GM23338 (cell line): ENCODE results near the gene ACKR1. TPM values are rescaled to one million over a fixed set of nuclear protein-coding genes. Genes with fewer than 3 reads are reported as not detected.

Experiments
- ATAC-seq: fragments of 200-7000 bp; cut with Tn5 transposase; 3 replicates; pipeline ENCODE4 v1.9.1; 2020
- DNase-seq: peaks from one replicate; pipeline ENCODE4 v3.0.0-alpha.2; 2015; ENCODE audit warnings: low spot score
- H2AFZ ChIP-seq: fragments of 200-600 bp; sonication (generic); 2 replicates; pipeline ENCODE4 v1.8.0; 2016; ENCODE audit warnings: antibody characterized with exemption, mild to moderate bottlenecking, moderate library complexity
- H3F3A ChIP-seq: fragments of 200-600 bp; sonication (generic); replicated peaks from 2 replicates; pipeline ENCODE4 v1.8.0; 2017; ENCODE audit warnings: antibody characterized with exemption, mixed run types, low read depth
- H3K27ac ChIP-seq: fragments of 200-600 bp; sonication (generic); 2 replicates; pipeline ENCODE4 v1.6.1; 2016; ENCODE audit warnings: low read depth
- H3K27me3 ChIP-seq: fragments of 200-600 bp; sonication (generic); 2 replicates; pipeline ENCODE4 v1.8.0; 2016; ENCODE audit warnings: mild to moderate bottlenecking, mixed run types, moderate library complexity; ENCODE audit not compliant: insufficient read depth
- H3K36me3 ChIP-seq: fragments of 200-600 bp; sonication (generic); 2 replicates; pipeline ENCODE4 v1.8.0; 2016; ENCODE audit warnings: mild to moderate bottlenecking; ENCODE audit not compliant: insufficient read depth
- H3K4me1 ChIP-seq: fragments of 200-600 bp; sonication (generic); 2 replicates; pipeline ENCODE4 v1.8.0; 2016; ENCODE audit warnings: mild to moderate bottlenecking, moderate library complexity; ENCODE audit not compliant: insufficient read depth
- H3K4me2 ChIP-seq: fragments of 200-600 bp; sonication (generic); 2 replicates; pipeline ENCODE4 v1.7.1; 2017; ENCODE audit warnings: mixed run types
- H3K4me3 ChIP-seq: fragments of 200-600 bp; sonication (generic); 2 replicates; pipeline ENCODE4 v1.6.1; 2016; ENCODE audit warnings: mixed run types
- H3K79me2 ChIP-seq: fragments of 200-600 bp; sonication (generic); replicated peaks from 2 replicates; pipeline ENCODE4 v1.8.0; 2017; ENCODE audit warnings: mild to moderate bottlenecking; ENCODE audit not compliant: insufficient read depth
- H3K9me2 ChIP-seq: fragments of 200-600 bp; sonication (generic); 2 replicates; pipeline ENCODE4 v1.8.0; 2017; ENCODE audit not compliant: insufficient read depth
- H4K20me1 ChIP-seq: fragments of 200-600 bp; sonication (generic); replicated peaks from 2 replicates; pipeline ENCODE4 v1.8.0; 2017; ENCODE audit warnings: mild to moderate bottlenecking; ENCODE audit not compliant: insufficient read depth
- H3K27ac Mint-ChIP-seq: 2 replicates; pipeline ENCODE4 v1.8.0; 2020; ENCODE audit warnings: inconsistent platforms, mild to moderate bottlenecking, moderate library complexity, mixed read lengths
- H3K27me3 Mint-ChIP-seq: 3 replicates; pipeline ENCODE4 v1.8.0; 2022; ENCODE audit warnings: low read depth, mild to moderate bottlenecking, moderate library complexity, mixed read lengths, inconsistent platforms; ENCODE audit not compliant: insufficient read depth, poor library complexity
- H3K36me3 Mint-ChIP-seq: 3 replicates; pipeline ENCODE4 v1.8.0; 2021; ENCODE audit warnings: low read depth, mild to moderate bottlenecking, inconsistent platforms, moderate library complexity, mixed read lengths
- H3K4me1 Mint-ChIP-seq: 3 replicates; pipeline ENCODE4 v1.8.0; 2020; ENCODE audit warnings: mild to moderate bottlenecking, inconsistent platforms, mixed read lengths
- H3K4me3 Mint-ChIP-seq: 3 replicates; pipeline ENCODE4 v1.8.0; 2021; ENCODE audit warnings: moderate library complexity, mild to moderate bottlenecking, inconsistent platforms, mixed read lengths
- H3K9me3 Mint-ChIP-seq: 3 replicates; pipeline ENCODE4 v1.8.0; 2020; ENCODE audit warnings: moderate library complexity, mild to moderate bottlenecking, inconsistent platforms, mixed read lengths
- CREB1 ChIP-seq: fragments of 250-450 bp; sonication (Bioruptor Pico); IDR thresholded peaks from 2 replicates; pipeline ENCODE4 v1.5.0; 2020; ENCODE audit warnings: low read depth, mild to moderate bottlenecking, moderate library complexity
- EZH2 ChIP-seq: fragments of 200-600 bp; sonication (generic); IDR thresholded peaks from one replicate; pipeline ENCODE4 v1.8.0; 2017; ENCODE audit warnings: antibody characterized with exemption, mild to moderate bottlenecking, low read depth; ENCODE audit not compliant: unreplicated experiment
- EZH2phosphoT487 ChIP-seq: fragments of 200-600 bp; sonication (generic); IDR thresholded peaks from one replicate; pipeline ENCODE4 v1.8.1; 2018; ENCODE audit warnings: antibody characterized with exemption; ENCODE audit not compliant: unreplicated experiment
- JUNB ChIP-seq: IDR thresholded peaks from one replicate; pipeline ENCODE4 v1.6.1; 2016; ENCODE audit warnings: antibody characterized with exemption; ENCODE audit not compliant: unreplicated experiment
- NANOG ChIP-seq: IDR thresholded peaks from 2 replicates; pipeline ENCODE4 v1.6.1; 2016; ENCODE audit warnings: antibody characterized with exemption, borderline replicate concordance
- POLR2AphosphoS5 ChIP-seq: IDR thresholded peaks from 2 replicates; pipeline ENCODE4 v1.6.1; 2016; ENCODE audit warnings: antibody characterized with exemption, low read depth
- STAT1 ChIP-seq: IDR thresholded peaks from one replicate; pipeline ENCODE4 v1.6.1; 2016; ENCODE audit warnings: antibody characterized with exemption; ENCODE audit not compliant: unreplicated experiment
- ZNF114 ChIP-seq: fragments of 250-450 bp; sonication (Bioruptor Pico); IDR thresholded peaks from 2 replicates; pipeline ENCODE4 v1.5.0; 2020; ENCODE audit warnings: mild to moderate bottlenecking, moderate library complexity
- ZNF331 ChIP-seq: fragments of 250-450 bp; sonication (Bioruptor Pico); IDR thresholded peaks from 2 replicates; pipeline ENCODE4 v1.5.0; 2020; ENCODE audit warnings: low read depth, mild to moderate bottlenecking, moderate library complexity
- polyA plus RNA-seq: library from polyadenylated mRNA; unstranded; fragments of >200 nt; fragmentation: Nextera tagmentation; extraction: Ambion mirVana; gene quantifications from 2 replicates; pipeline ENCODE4 v1.2.1, GENCODE V29; 2016
- total RNA-seq: library from RNA; depleted of rRNA; stranded (reverse); fragments of >200 nt; shearing (Covaris generic); gene quantifications from 2 replicates; pipeline ENCODE4 v1.2.3, GENCODE V29; 2014
- TF ChIP-seq, protein P1 (sequence below): fragments of 250-450 bp; sonication (Bioruptor Pico); IDR thresholded peaks from 2 replicates; pipeline ENCODE4 v1.5.0; 2020; ENCODE audit warnings: mild to moderate bottlenecking, moderate library complexity
- TF ChIP-seq, protein P2 (sequence below): IDR thresholded peaks from one replicate; pipeline ENCODE4 v1.6.1; 2018; ENCODE audit warnings: antibody characterized with exemption; ENCODE audit not compliant: unreplicated experiment
- TF ChIP-seq, protein P3 (sequence below): IDR thresholded peaks from 2 replicates; pipeline ENCODE4 v1.6.1; 2016; ENCODE audit warnings: antibody characterized with exemption
- TF ChIP-seq, protein P4 (sequence below), 2 experiments: fragments of 200-600 bp in 1 of 2; sonication (generic) in 1 of 2; conservative IDR thresholded peaks; 2 replicates each; pipeline versions ENCODE4 v1.5.1 to v1.6.1; 2016 to 2017; ENCODE audit warnings: antibody characterized with exemption in 2 of 2, low read depth in 2 of 2, mild to moderate bottlenecking in 2 of 2, moderate library complexity in 1 of 2

ACKR1 gene
- total and polyA plus RNA-seq, 2 experiments from 2014 or later: 0.29 TPM; not detected in 1

DNA sequence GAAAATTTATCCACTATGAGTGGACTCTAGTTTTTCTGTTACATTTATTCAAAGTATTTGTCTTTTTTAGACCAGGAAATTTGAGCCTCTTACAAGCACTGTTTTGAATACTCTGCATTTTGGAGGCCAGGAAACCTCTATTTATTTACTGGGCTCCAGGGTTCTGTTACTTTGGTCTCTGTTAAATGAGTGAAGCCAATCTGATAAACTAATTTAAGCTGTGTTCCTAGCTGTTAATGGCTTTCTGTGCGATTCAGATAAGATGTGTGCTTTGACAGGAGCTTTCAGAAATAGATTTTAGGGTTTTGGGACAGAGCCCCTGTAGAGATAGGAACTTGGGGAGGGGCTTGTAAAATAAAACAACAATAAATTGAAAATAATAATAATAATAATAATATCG lies 23.9 kb downstream of the ACKR1 start:
- DNase-seq: no peak
- Histone ChIP-seq H2AFZ (no peak overlapping the region), H3K4me2 (no peak overlapping the region), H4K20me1 (no peaks in the 10 kb centered on the region), H3F3A (no peaks in the 10 kb centered on the region), H3K4me3 (no peak overlapping the region), H3K36me3 (no peaks in the 10 kb centered on the region), H3K27ac (no peak overlapping the region), H3K4me1 (no peaks in the 10 kb centered on the region), H3K9me2 (no peaks in the 10 kb centered on the region), H3K79me2 (no peaks in the 10 kb centered on the region), H3K27me3 (no peaks in the 10 kb centered on the region)
- no peaks in the 10 kb centered on the region for H3K27me3 Mint-ChIP-seq
- H3K27ac Mint-ChIP-seq: no peak overlapping the region
- H3K4me1 Mint-ChIP-seq: peaks cover 3% of the 10 kb centered on the region; the same call in 1 of the 3 replicates
- no peaks in the 10 kb centered on the region for H3K9me3 Mint-ChIP-seq
- TF ChIP-seq NANOG (no peak), JUNB (no peak), STAT1 (no peak), ZNF331 (no peak), ZNF114 (CRISPR knock-in tag) (no peak), EZH2phosphoT487 (no peak), EZH2 (no peak), CREB1 (no peak), POLR2AphosphoS5 (no peak)
- TF ChIP-seq, protein P1, sequence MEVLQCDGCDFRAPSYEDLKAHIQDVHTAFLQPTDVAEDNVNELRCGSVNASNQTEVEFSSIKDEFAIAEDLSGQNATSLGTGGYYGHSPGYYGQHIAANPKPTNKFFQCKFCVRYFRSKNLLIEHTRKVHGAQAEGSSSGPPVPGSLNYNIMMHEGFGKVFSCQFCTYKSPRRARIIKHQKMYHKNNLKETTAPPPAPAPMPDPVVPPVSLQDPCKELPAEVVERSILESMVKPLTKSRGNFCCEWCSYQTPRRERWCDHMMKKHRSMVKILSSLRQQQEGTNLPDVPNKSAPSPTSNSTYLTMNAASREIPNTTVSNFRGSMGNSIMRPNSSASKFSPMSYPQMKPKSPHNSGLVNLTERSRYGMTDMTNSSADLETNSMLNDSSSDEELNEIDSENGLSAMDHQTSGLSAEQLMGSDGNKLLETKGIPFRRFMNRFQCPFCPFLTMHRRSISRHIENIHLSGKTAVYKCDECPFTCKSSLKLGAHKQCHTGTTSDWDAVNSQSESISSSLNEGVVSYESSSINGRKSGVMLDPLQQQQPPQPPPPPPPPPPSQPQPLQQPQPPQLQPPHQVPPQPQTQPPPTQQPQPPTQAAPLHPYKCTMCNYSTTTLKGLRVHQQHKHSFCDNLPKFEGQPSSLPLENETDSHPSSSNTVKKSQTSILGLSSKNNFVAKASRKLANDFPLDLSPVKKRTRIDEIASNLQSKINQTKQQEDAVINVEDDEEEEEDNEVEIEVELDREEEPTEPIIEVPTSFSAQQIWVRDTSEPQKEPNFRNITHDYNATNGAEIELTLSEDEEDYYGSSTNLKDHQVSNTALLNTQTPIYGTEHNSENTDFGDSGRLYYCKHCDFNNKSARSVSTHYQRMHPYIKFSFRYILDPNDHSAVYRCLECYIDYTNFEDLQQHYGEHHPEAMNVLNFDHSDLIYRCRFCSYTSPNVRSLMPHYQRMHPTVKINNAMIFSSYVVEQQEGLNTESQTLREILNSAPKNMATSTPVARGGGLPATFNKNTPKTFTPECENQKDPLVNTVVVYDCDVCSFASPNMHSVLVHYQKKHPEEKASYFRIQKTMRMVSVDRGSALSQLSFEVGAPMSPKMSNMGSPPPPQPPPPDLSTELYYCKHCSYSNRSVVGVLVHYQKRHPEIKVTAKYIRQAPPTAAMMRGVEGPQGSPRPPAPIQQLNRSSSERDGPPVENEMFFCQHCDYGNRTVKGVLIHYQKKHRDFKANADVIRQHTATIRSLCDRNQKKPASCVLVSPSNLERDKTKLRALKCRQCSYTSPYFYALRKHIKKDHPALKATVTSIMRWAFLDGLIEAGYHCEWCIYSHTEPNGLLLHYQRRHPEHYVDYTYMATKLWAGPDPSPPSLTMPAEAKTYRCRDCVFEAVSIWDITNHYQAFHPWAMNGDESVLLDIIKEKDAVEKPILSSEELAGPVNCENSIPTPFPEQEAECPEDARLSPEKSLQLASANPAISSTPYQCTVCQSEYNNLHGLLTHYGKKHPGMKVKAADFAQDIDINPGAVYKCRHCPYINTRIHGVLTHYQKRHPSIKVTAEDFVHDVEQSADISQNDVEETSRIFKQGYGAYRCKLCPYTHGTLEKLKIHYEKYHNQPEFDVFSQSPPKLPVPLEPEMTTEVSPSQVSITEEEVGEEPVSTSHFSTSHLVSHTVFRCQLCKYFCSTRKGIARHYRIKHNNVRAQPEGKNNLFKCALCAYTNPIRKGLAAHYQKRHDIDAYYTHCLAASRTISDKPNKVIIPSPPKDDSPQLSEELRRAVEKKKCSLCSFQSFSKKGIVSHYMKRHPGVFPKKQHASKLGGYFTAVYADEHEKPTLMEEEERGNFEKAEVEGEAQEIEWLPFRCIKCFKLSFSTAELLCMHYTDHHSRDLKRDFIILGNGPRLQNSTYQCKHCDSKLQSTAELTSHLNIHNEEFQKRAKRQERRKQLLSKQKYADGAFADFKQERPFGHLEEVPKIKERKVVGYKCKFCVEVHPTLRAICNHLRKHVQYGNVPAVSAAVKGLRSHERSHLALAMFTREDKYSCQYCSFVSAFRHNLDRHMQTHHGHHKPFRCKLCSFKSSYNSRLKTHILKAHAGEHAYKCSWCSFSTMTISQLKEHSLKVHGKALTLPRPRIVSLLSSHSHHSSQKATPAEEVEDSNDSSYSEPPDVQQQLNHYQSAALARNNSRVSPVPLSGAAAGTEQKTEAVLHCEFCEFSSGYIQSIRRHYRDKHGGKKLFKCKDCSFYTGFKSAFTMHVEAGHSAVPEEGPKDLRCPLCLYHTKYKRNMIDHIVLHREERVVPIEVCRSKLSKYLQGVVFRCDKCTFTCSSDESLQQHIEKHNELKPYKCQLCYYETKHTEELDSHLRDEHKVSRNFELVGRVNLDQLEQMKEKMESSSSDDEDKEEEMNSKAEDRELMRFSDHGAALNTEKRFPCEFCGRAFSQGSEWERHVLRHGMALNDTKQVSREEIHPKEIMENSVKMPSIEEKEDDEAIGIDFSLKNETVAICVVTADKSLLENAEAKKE (CRISPR knock-in tag): no peak
- TF ChIP-seq, protein P2, sequence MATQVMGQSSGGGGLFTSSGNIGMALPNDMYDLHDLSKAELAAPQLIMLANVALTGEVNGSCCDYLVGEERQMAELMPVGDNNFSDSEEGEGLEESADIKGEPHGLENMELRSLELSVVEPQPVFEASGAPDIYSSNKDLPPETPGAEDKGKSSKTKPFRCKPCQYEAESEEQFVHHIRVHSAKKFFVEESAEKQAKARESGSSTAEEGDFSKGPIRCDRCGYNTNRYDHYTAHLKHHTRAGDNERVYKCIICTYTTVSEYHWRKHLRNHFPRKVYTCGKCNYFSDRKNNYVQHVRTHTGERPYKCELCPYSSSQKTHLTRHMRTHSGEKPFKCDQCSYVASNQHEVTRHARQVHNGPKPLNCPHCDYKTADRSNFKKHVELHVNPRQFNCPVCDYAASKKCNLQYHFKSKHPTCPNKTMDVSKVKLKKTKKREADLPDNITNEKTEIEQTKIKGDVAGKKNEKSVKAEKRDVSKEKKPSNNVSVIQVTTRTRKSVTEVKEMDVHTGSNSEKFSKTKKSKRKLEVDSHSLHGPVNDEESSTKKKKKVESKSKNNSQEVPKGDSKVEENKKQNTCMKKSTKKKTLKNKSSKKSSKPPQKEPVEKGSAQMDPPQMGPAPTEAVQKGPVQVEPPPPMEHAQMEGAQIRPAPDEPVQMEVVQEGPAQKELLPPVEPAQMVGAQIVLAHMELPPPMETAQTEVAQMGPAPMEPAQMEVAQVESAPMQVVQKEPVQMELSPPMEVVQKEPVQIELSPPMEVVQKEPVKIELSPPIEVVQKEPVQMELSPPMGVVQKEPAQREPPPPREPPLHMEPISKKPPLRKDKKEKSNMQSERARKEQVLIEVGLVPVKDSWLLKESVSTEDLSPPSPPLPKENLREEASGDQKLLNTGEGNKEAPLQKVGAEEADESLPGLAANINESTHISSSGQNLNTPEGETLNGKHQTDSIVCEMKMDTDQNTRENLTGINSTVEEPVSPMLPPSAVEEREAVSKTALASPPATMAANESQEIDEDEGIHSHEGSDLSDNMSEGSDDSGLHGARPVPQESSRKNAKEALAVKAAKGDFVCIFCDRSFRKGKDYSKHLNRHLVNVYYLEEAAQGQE: no peak
- TF ChIP-seq, protein P3, sequence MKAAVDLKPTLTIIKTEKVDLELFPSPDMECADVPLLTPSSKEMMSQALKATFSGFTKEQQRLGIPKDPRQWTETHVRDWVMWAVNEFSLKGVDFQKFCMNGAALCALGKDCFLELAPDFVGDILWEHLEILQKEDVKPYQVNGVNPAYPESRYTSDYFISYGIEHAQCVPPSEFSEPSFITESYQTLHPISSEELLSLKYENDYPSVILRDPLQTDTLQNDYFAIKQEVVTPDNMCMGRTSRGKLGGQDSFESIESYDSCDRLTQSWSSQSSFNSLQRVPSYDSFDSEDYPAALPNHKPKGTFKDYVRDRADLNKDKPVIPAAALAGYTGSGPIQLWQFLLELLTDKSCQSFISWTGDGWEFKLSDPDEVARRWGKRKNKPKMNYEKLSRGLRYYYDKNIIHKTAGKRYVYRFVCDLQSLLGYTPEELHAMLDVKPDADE: no peak
- TF ChIP-seq, protein P4, sequence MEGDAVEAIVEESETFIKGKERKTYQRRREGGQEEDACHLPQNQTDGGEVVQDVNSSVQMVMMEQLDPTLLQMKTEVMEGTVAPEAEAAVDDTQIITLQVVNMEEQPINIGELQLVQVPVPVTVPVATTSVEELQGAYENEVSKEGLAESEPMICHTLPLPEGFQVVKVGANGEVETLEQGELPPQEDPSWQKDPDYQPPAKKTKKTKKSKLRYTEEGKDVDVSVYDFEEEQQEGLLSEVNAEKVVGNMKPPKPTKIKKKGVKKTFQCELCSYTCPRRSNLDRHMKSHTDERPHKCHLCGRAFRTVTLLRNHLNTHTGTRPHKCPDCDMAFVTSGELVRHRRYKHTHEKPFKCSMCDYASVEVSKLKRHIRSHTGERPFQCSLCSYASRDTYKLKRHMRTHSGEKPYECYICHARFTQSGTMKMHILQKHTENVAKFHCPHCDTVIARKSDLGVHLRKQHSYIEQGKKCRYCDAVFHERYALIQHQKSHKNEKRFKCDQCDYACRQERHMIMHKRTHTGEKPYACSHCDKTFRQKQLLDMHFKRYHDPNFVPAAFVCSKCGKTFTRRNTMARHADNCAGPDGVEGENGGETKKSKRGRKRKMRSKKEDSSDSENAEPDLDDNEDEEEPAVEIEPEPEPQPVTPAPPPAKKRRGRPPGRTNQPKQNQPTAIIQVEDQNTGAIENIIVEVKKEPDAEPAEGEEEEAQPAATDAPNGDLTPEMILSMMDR (conservative IDR thresholded peaks at IDR 0.05; ENCODE audit: low read depth in 2 of 2): no peak
- ATAC-seq: no peak
- H3K36me3 Mint-ChIP-seq: no peaks in the 10 kb centered on the region
- no peak overlapping the region for H3K4me3 Mint-ChIP-seq
